ENCODE results near the gene COPG1.
"Not testable (repeated sequence)": the region's sequence is repeated elsewhere in the genome, so short reads cannot be mapped to it uniquely, and the experiment has no call there.

COPG1 gene

GRCh38 chr3:129263161-129263910 is 13.9 kb downstream of the COPG1 start:
- H3K4me3 ChIP-seq (replicated peaks; ENCODE audit: low read depth, low read length): no peak overlapping the region
- DNase-seq (ENCODE audit: extremely low read depth, low read depth): no peak
- TF ChIP-seq CTCF (IDR thresholded peaks at IDR 0.05; ENCODE audit: low read depth, low read length, missing control alignments): no peak

- not testable (repeated sequence) for DNase-seq (ENCODE audit: extremely low read depth, low read depth); H3K4me3 ChIP-seq (replicated peaks; ENCODE audit: low read depth, low read length)
Measured at GRCh38 chr3:129264994-129265393, 15.6 kb downstream of the COPG1 start.

- no peak for DNase-seq (ENCODE audit: extremely low read depth, low read depth)
- no peak for TF ChIP-seq CTCF (IDR thresholded peaks at IDR 0.05; ENCODE audit: low read depth, low read length, missing control alignments)
- no peak overlapping the region for H3K4me3 ChIP-seq (replicated peaks; ENCODE audit: low read depth, low read length)
Measured at GRCh38 chr3:129266651-129267050, 17.2 kb downstream of the COPG1 start.

GRCh38 chr3:129268396-129268795 is 19.0 kb downstream of the COPG1 start:
- TF ChIP-seq CTCF (IDR thresholded peaks at IDR 0.05; ENCODE audit: low read depth, low read length, missing control alignments): no peak
- no peak for DNase-seq (ENCODE audit: extremely low read depth, low read depth)
- no peak overlapping the region for H3K4me3 ChIP-seq (replicated peaks; ENCODE audit: low read depth, low read length)

GRCh38 chr3:129271674-129272073 is 22.3 kb downstream of the COPG1 start:
- no peak for DNase-seq (ENCODE audit: extremely low read depth, low read depth)
- TF ChIP-seq CTCF (IDR thresholded peaks at IDR 0.05; ENCODE audit: low read depth, low read length, missing control alignments): no peak
- H3K4me3 ChIP-seq (replicated peaks; ENCODE audit: low read depth, low read length): no peak overlapping the region

GRCh38 chr3:129276385-129276784 is 27.0 kb downstream of the COPG1 start:
- H3K4me3 ChIP-seq (replicated peaks; ENCODE audit: low read depth, low read length): no peak overlapping the region
- DNase-seq (ENCODE audit: extremely low read depth, low read depth): no peak
- no peak for TF ChIP-seq CTCF (IDR thresholded peaks at IDR 0.05; ENCODE audit: low read depth, low read length, missing control alignments)

- no peak for TF ChIP-seq CTCF (IDR thresholded peaks at IDR 0.05; ENCODE audit: low read depth, low read length, missing control alignments)
- no peak for DNase-seq (ENCODE audit: extremely low read depth, low read depth)
- peak overlapping the region; percentile 92 for H3K4me3 ChIP-seq (replicated peaks; ENCODE audit: low read depth, low read length)
Measured at GRCh38 chr3:129277829-129278271, 28.4 kb downstream of the COPG1 start.
